Fibroblast of pulmonary artery (primary cell): Measurements from ENCODE around the gene RENBP.

Experiments
- DNase-seq: peaks from one replicate; pipeline ENCODE4 v3.0.0-alpha.2; 2010; ENCODE audit warnings: low read depth
- H3K4me3 ChIP-seq: replicated peaks from 2 replicates; pipeline ENCODE4 v1.5.1; 2011; ENCODE audit warnings: low read depth, mild to moderate bottlenecking, control low read depth, low read length, moderate library complexity
- TF ChIP-seq, protein P1 (sequence below): IDR thresholded peaks from 2 replicates; pipeline ENCODE4 v1.5.1; 2011; ENCODE audit warnings: mild to moderate bottlenecking, control low read depth, low read length, inconsistent platforms; ENCODE audit errors: missing control alignments

Gene RENBP

GRCh38 chrX:153932220-153932915 is 12.1 kb downstream of the RENBP start:
- H3K4me3 ChIP-seq: no peak overlapping the region
- no peak for DNase-seq
- TF ChIP-seq, protein P1, sequence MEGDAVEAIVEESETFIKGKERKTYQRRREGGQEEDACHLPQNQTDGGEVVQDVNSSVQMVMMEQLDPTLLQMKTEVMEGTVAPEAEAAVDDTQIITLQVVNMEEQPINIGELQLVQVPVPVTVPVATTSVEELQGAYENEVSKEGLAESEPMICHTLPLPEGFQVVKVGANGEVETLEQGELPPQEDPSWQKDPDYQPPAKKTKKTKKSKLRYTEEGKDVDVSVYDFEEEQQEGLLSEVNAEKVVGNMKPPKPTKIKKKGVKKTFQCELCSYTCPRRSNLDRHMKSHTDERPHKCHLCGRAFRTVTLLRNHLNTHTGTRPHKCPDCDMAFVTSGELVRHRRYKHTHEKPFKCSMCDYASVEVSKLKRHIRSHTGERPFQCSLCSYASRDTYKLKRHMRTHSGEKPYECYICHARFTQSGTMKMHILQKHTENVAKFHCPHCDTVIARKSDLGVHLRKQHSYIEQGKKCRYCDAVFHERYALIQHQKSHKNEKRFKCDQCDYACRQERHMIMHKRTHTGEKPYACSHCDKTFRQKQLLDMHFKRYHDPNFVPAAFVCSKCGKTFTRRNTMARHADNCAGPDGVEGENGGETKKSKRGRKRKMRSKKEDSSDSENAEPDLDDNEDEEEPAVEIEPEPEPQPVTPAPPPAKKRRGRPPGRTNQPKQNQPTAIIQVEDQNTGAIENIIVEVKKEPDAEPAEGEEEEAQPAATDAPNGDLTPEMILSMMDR: no peak

- TF ChIP-seq, protein P1: no peak
- no peak for DNase-seq
- no peak overlapping the region for H3K4me3 ChIP-seq
Observed at GRCh38 chrX:153931748-153932147, 12.7 kb downstream of the RENBP start.

- TF ChIP-seq, protein P1: no peak
- DNase-seq: no peak
Observed at GRCh38 chrX:153931151-153931550, 13.3 kb downstream of the RENBP start.

DNA sequence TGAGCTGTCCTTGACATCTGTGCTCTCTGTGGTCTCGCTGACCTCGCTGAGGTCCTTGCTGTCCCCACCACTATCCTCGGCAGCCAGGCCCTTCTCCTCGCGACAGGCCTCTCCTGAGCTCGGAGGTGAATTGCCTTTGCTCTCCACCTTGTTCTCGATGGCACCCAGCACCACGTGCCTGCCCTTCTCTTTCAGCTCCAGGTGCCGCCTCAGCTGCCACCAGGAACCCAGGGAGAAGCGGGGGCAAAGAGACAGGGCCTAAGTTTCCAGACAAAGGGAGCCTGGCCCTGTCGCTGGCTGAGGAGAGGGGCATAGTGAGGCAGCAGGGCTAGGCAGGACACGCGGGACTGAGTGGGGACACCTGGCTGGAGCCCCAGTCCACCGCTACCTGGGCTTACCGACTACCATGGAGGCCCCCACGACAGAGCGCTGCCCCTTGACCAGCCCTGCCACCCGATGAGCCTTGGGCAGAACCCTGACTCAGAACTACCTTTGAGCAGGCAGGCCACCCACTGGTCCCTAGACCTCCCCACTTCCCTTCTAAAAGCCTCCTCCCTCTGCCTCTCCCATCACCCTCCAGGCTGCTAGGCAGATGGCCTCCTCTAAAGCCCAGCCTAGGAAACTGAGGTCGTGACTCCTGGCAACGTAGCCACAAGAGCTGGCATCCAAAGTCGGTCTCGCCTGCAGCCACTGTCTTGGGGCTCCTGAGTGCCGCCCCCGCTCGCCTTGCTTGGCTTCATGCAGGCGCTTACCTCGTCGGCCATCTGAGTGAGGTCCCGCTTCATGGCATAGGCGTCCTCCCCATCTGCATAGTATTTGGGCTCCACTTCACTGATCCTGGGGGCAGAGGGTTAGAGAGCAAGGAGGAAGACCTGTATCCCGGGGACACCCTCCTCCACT is 14.2 kb downstream of the RENBP start:
- TF ChIP-seq, protein P1: no peak

More at GRCh38 chrX:153931151-153931550, 13.3 kb downstream of the RENBP start:
- no peak overlapping the region for H3K4me3 ChIP-seq

GRCh38 chrX:153929576-153929975 is 14.9 kb downstream of the RENBP start:
- H3K4me3 ChIP-seq: no peak overlapping the region
- no peak for DNase-seq
- TF ChIP-seq, protein P1: no peak

More for the DNA sequence above, 14.2 kb downstream of the RENBP start:
- DNase-seq: no peak
- H3K4me3 ChIP-seq: no peak overlapping the region

DNA sequence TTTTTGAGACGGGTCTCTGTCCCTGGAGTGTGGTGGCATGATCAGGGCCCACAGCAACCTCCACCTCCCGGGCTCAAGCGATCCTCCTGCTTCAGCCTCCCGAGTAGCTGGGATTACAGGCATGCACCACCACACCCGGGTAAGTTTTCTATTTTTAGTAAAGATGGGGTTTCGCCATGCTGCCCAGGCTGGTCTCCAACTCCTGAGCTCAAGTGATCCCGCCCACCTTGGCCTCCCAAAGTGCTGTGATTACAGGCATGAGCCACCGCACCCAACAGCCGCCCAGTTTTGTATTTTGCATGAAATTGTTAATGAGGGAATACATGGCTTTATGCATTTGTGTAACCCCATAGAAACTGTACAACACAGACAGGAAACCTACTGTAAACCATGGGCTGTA is 15.6 kb downstream of the RENBP start:
- TF ChIP-seq, protein P1: no peak
- DNase-seq: no peak
- no peak overlapping the region for H3K4me3 ChIP-seq
